Epithelial cell of prostate (primary cell): ENCODE data around the gene WDSUB1.

ENCODE experiments used
- DNase-seq: peaks from one replicate; pipeline ENCODE4 v3.0.0-alpha.2; 2011; ENCODE audit warnings: low read depth, low spot score
- H3K27ac ChIP-seq: fragments of 450-650 bp; 2 replicates; pipeline ENCODE4 v1.5.1; 2017; ENCODE audit warnings: mild to moderate bottlenecking

Gene WDSUB1

GRCh38 chr2:159270744-159271379 lies 15.6 kb downstream of the WDSUB1 start:
- H3K27ac ChIP-seq = no peak overlapping the region
- DNase-seq = no peak

GRCh38 chr2:159267921-159268320 lies 18.6 kb downstream of the WDSUB1 start:
- no peak for DNase-seq
- no peak overlapping the region for H3K27ac ChIP-seq

GRCh38 chr2:159266554-159266953 lies 19.9 kb downstream of the WDSUB1 start:
- H3K27ac ChIP-seq = no peak overlapping the region

GRCh38 chr2:159265171-159265576 lies 21.3 kb downstream of the WDSUB1 start:
- H3K27ac ChIP-seq = peak overlapping the region; percentile 6
- no peak for DNase-seq

More at GRCh38 chr2:159266554-159266953, 19.9 kb downstream of the WDSUB1 start:
- DNase-seq = no peak

- no peak overlapping the region for H3K27ac ChIP-seq
- DNase-seq = no peak
Measured at GRCh38 chr2:159262904-159263303, 23.6 kb downstream of the WDSUB1 start.

GRCh38 chr2:159262226-159262625 lies 24.3 kb downstream of the WDSUB1 start:
- no peak for DNase-seq
- H3K27ac ChIP-seq = no peak overlapping the region

- no peak for DNase-seq
- H3K27ac ChIP-seq = no peak overlapping the region
Measured at GRCh38 chr2:159256159-159256558, 30.3 kb downstream of the WDSUB1 start.

- no peak for DNase-seq
- no peak overlapping the region for H3K27ac ChIP-seq
Measured at GRCh38 chr2:159252905-159253304, 33.6 kb downstream of the WDSUB1 start.

- DNase-seq = no peak
Measured at GRCh38 chr2:159251296-159252173, 35.0 kb downstream of the WDSUB1 start.

GRCh38 chr2:159249990-159250715 lies 36.4 kb downstream of the WDSUB1 start:
- peak; percentile 83 for DNase-seq

More at GRCh38 chr2:159251296-159252173, 35.0 kb downstream of the WDSUB1 start:
- H3K27ac ChIP-seq = no peak overlapping the region

GRCh38 chr2:159246325-159246988 lies 40.0 kb downstream of the WDSUB1 start:
- H3K27ac ChIP-seq = no peak overlapping the region
- no peak for DNase-seq

More at GRCh38 chr2:159249990-159250715, 36.4 kb downstream of the WDSUB1 start:
- peak overlapping the region; percentile 80 for H3K27ac ChIP-seq

GRCh38 chr2:159243529-159243928 lies 43.0 kb downstream of the WDSUB1 start:
- no peak for DNase-seq
- H3K27ac ChIP-seq = no peak overlapping the region

- H3K27ac ChIP-seq = no peak overlapping the region
- DNase-seq = no peak
Measured at GRCh38 chr2:159234868-159235267, 51.6 kb downstream of the WDSUB1 start.

GRCh38 chr2:159232456-159233170 lies 53.9 kb downstream of the WDSUB1 start:
- no peak for DNase-seq
- no peak overlapping the region for H3K27ac ChIP-seq

- no peak overlapping the region for H3K27ac ChIP-seq
- no peak for DNase-seq
Measured at GRCh38 chr2:159230145-159230877, 56.2 kb downstream of the WDSUB1 start.

GRCh38 chr2:159229476-159230144 lies 56.9 kb downstream of the WDSUB1 start:
- no peak for DNase-seq
- H3K27ac ChIP-seq = no peak overlapping the region

GRCh38 chr2:159228081-159228581 lies 58.4 kb downstream of the WDSUB1 start:
- H3K27ac ChIP-seq = no peak overlapping the region
- DNase-seq = no peak

GRCh38 chr2:159227467-159227866 lies 59.0 kb downstream of the WDSUB1 start:
- H3K27ac ChIP-seq = no peak overlapping the region
- no peak for DNase-seq
